Thoracic aorta (tissue), 2 donors: Measurements from ENCODE around the gene HPS5. TPM values are rescaled to one million over a fixed set of nuclear protein-coding genes. Genes with fewer than 3 reads are reported as not detected.

Source experiments
- ATAC-seq: fragments of 150-250 bp; one replicate; pipeline ENCODE4 v1.8.0; 2017; ENCODE audit warnings: low read depth; ENCODE audit not compliant: insufficient number of reproducible peaks, low FRiP score
- DNase-seq: peaks from one replicate; pipeline ENCODE4 v3.0.0-alpha.2; 2020; ENCODE audit warnings: low spot score
- H3K27ac ChIP-seq, 2 donors: fragments of 200-600 bp; sonication (generic); 1 replicate in 1 of 2; 2 replicates in 1 of 2; pipeline ENCODE4 v1.5.1; 2016; ENCODE audit warnings: mild to moderate bottlenecking in 2 of 2, moderate library complexity in 2 of 2
- H3K27me3 ChIP-seq: fragments of 200-600 bp; sonication (generic); replicated peaks from 2 replicates; pipeline ENCODE4 v1.6.0; 2016; ENCODE audit warnings: mild to moderate bottlenecking; ENCODE audit not compliant: insufficient read depth
- H3K36me3 ChIP-seq: fragments of 200-600 bp; sonication (generic); one replicate; pipeline ENCODE4 v1.5.1; 2016
- H3K4me1 ChIP-seq, 2 donors: fragments of 200-600 bp; sonication (generic); 1 replicate in 1 of 2; 2 replicates in 1 of 2; pipeline versions ENCODE4 v1.5.1 to v1.6.0; 2016; ENCODE audit warnings: low read depth in 2 of 2, mild to moderate bottlenecking in 1 of 2; ENCODE audit not compliant: control insufficient read depth in 1 of 2
- H3K4me3 ChIP-seq: fragments of 200-600 bp; sonication (generic); 2 replicates; pipeline ENCODE4 v1.5.1; 2016; ENCODE audit warnings: mild to moderate bottlenecking
- H3K9me3 ChIP-seq: fragments of 200-600 bp; sonication (generic); 2 replicates; pipeline ENCODE4 v1.5.1; 2016
- total RNA-seq, 2 donors: library from RNA; depleted of rRNA; stranded (reverse); fragments of >200 nt; gene quantifications; one replicate each; pipeline versions ENCODE4 v1.1.0 to v1.2.3, GENCODE V29; 2016
- TF ChIP-seq, protein P1 (sequence below): fragments of 200-600 bp; sonication (generic); IDR thresholded peaks from one replicate; pipeline ENCODE4 v1.5.1; 2019; ENCODE audit warnings: antibody characterized with exemption

Gene HPS5
- total RNA-seq, 2 donors from 2014 or later: 42.9 to 139 TPM

DNA sequence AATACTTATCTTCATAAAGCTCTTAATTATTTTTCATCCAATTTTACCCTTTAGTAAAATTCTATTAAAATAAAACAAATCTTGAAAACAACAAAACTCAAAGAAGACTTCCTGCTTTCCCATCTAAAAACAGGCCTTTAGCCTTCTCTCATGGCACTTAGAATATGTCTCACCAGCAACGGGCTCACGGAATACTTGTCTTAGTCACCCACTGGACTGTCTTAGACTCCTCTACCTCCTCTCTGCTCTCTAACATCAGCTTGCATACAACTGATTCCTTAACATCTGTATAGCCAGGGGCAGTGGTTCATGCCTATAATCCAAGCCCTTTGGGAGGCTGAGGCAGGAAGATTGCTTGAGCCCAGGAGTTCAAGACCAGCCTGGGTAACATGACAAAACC, 13.7 kb downstream of the HPS5 start:
- ATAC-seq (no peak), DNase-seq (no peak)
- no peaks in the 10 kb centered on the region for H3K9me3 ChIP-seq
- peak overlapping the region; percentile 16 to 22 for H3K27ac ChIP-seq
- peaks cover 16% of the 10 kb centered on the region for H3K36me3 ChIP-seq
- no peaks in the 10 kb centered on the region for H3K27me3 ChIP-seq
- H3K4me3 ChIP-seq: no peak overlapping the region
- peaks cover 19 to 20% of the 10 kb centered on the region in 2 donors for H3K4me1 ChIP-seq
- TF ChIP-seq, protein P1, sequence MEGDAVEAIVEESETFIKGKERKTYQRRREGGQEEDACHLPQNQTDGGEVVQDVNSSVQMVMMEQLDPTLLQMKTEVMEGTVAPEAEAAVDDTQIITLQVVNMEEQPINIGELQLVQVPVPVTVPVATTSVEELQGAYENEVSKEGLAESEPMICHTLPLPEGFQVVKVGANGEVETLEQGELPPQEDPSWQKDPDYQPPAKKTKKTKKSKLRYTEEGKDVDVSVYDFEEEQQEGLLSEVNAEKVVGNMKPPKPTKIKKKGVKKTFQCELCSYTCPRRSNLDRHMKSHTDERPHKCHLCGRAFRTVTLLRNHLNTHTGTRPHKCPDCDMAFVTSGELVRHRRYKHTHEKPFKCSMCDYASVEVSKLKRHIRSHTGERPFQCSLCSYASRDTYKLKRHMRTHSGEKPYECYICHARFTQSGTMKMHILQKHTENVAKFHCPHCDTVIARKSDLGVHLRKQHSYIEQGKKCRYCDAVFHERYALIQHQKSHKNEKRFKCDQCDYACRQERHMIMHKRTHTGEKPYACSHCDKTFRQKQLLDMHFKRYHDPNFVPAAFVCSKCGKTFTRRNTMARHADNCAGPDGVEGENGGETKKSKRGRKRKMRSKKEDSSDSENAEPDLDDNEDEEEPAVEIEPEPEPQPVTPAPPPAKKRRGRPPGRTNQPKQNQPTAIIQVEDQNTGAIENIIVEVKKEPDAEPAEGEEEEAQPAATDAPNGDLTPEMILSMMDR: no peak

DNA sequence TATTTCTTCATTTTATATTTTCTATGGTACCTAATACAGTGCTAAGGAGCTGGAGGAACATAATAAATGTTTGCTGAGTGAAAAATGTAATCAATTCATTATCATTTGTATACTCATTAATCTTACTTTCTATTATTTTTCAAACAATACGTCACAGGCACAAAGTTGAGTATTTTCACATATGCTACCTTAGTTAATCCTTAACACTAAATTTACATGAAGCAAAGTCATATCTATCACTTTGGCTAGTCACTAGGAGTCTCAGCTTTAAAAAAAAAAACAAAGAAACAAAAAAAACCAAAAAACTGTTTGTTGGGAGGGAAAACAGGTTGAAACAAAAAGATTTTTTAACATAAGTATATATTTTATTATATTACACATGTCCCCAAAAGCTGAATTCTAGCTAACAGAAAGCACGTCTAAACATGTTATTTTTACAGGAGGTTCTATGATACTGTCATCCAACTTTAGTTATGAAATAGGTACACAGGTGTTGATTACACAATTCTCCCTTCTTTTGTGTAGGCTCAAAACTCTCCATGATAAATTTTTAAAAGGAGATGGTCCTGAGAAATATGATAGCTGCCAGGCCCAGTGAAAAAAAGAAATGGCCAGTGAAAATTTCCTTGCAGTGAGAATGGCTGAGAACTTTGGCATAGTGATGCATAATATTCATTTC, 14.3 kb downstream of the HPS5 start:
- TF ChIP-seq, protein P1: no peak
- DNase-seq (no peak), ATAC-seq (no peak)
- no peak overlapping the region for H3K27ac ChIP-seq
- peaks cover 16% of the 10 kb centered on the region for H3K36me3 ChIP-seq
- H3K4me3 ChIP-seq: no peak overlapping the region
- H3K4me1 ChIP-seq: peaks cover 12 to 16% of the 10 kb centered on the region in 2 donors
- H3K27me3 ChIP-seq: no peaks in the 10 kb centered on the region
- no peaks in the 10 kb centered on the region for H3K9me3 ChIP-seq

DNA sequence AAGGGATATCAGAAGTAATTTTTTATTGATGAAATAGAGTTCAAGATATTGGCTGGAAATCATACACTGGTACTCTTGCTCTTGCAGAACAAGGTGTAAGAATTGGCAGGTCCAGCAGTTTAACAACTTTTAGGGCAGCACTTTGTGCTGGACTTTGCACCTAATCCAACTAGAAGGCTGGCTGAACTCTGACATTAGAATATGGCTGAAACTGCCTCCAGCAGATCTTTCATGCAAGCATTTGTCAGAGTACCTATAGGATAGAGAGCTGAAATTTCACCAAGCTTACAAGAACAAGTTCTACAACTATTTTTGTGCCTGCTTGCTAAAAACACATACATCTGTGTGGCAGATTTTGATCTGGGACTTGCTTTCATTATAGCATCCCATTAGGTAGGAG, 17.2 kb downstream of the HPS5 start:
- Histone ChIP-seq H3K4me3 (no peak overlapping the region), H3K27ac (no peak overlapping the region), H3K4me1 (no peaks in the 10 kb centered on the region), H3K9me3 (no peaks in the 10 kb centered on the region), H3K36me3 (peaks cover 22% of the 10 kb centered on the region), H3K27me3 (no peaks in the 10 kb centered on the region)
- DNase-seq (no peak), ATAC-seq (no peak)
- TF ChIP-seq, protein P1: no peak

DNA sequence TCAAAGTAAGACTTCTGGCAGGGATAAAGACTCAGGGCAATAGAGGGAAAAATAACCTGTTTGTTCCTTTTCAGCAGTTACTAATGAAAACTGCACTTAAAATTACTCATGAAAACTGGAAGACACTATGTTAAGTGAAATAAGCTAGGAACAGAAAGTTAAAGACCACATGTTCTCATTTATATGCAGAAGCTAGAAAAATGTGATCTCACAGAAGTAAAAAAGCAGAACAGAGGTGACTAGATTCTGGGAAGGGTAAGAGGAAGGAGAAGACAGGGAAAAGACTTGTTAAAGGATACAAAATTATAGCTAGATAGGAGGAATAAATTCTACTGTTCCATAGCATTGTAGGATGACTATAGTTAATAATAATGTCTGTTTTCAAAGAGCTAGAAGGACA, 22.2 kb downstream of the HPS5 start:
- TF ChIP-seq, protein P1: no peak
- DNase-seq (no peak), ATAC-seq (no peak)
- no peak overlapping the region for H3K4me3 ChIP-seq
- H3K9me3 ChIP-seq: no peaks in the 10 kb centered on the region
- peaks cover 33% of the 10 kb centered on the region for H3K36me3 ChIP-seq
- H3K27ac ChIP-seq: no peak overlapping the region
- no peaks in the 10 kb centered on the region for H3K4me1 ChIP-seq
- no peaks in the 10 kb centered on the region for H3K27me3 ChIP-seq

DNA sequence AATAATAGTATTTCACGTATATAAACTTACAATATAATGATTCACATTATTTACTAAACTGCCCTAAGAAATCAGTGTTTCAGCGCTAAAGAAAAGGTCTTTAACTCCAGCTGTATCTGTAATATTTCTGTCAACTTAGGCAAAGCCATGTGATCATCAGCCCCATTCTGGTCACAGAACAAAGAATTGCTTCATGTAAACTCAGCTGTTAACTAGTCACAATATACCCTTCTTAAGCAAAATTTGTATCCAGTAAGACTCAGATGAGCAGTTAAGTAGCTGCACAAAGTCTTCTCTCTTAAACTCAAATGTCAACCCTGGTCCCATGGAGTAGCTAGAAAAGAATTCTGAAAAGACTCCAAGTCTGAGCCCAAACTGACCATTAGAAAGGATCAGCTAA, 26.6 kb downstream of the HPS5 start:
- Histone ChIP-seq H3K27me3 (no peaks in the 10 kb centered on the region), H3K9me3 (no peaks in the 10 kb centered on the region), H3K4me1 (no peaks in the 10 kb centered on the region), H3K27ac (no peak overlapping the region), H3K4me3 (no peak overlapping the region), H3K36me3 (peaks cover 58% of the 10 kb centered on the region)
- ATAC-seq (no peak), DNase-seq (no peak)
- TF ChIP-seq, protein P1: no peak
